Superior temporal gyrus (tissue), 1 donor: ENCODE results near the gene TBC1D5.
"Not testable (repeated sequence)": the region's sequence is repeated elsewhere in the genome, so short reads cannot be mapped to it uniquely, and the experiment has no call there.

Experiments used
- DNase-seq: peaks from one replicate; pipeline ENCODE4 v3.0.0-alpha.2; 2016; ENCODE audit errors: extremely low spot score

Gene TBC1D5, protein sequence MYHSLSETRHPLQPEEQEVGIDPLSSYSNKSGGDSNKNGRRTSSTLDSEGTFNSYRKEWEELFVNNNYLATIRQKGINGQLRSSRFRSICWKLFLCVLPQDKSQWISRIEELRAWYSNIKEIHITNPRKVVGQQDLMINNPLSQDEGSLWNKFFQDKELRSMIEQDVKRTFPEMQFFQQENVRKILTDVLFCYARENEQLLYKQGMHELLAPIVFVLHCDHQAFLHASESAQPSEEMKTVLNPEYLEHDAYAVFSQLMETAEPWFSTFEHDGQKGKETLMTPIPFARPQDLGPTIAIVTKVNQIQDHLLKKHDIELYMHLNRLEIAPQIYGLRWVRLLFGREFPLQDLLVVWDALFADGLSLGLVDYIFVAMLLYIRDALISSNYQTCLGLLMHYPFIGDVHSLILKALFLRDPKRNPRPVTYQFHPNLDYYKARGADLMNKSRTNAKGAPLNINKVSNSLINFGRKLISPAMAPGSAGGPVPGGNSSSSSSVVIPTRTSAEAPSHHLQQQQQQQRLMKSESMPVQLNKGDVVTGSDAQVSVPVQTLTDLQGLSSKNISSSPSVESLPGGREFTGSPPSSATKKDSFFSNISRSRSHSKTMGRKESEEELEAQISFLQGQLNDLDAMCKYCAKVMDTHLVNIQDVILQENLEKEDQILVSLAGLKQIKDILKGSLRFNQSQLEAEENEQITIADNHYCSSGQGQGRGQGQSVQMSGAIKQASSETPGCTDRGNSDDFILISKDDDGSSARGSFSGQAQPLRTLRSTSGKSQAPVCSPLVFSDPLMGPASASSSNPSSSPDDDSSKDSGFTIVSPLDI

GRCh38 chr3:17742102-17742879, at the start of gene TBC1D5:
TSS of gene TBC1D5 (minus strand) at chr3:17742631. CDS start at chr3:17508570, 234,061 bp downstream.
- DNase-seq = peak; percentile 97

GRCh38 chr3:17783426-17783825, 41.0 kb upstream of the TBC1D5 start:
- no peak for DNase-seq

DNA sequence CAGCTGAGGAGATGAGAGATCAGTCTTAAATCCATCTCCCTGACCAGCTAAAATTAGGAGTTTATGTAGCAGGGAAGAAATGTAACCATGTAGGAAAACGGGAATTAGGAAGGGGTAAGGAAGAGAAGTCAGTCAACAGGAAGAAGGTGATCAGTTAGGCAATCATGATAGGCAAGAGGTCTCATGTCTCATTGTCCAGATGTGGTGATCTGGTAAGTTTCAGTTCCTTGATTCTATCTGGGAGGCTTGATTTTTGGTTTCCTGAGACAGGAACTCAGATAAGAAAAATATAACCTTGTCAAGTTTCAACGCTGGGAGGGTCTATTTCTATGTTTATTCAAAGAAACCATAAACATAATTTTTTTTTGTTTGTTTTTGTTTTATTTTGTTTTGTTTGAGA, 40.3 kb upstream of the TBC1D5 start:
- DNase-seq = no peak

DNA sequence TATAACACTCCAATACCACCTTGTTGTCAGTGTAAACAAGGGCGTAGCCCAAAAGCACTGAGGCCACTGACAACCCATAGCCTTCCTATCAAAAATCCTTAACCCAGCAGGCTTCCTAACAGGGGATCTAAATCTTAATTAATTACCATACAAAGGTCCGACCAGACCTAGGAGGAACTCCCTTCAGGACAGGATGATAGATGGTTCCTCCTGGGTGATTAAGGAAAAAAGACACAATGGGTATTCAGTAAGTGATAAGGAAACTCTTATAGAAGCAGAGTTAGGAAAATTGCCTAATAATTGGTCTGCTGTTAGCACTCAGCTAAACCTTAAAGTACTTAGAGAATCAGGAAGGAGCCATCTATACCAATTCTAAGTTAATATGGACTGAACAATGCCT, 37.9 kb upstream of the TBC1D5 start:
- DNase-seq = not testable (repeated sequence)

DNA sequence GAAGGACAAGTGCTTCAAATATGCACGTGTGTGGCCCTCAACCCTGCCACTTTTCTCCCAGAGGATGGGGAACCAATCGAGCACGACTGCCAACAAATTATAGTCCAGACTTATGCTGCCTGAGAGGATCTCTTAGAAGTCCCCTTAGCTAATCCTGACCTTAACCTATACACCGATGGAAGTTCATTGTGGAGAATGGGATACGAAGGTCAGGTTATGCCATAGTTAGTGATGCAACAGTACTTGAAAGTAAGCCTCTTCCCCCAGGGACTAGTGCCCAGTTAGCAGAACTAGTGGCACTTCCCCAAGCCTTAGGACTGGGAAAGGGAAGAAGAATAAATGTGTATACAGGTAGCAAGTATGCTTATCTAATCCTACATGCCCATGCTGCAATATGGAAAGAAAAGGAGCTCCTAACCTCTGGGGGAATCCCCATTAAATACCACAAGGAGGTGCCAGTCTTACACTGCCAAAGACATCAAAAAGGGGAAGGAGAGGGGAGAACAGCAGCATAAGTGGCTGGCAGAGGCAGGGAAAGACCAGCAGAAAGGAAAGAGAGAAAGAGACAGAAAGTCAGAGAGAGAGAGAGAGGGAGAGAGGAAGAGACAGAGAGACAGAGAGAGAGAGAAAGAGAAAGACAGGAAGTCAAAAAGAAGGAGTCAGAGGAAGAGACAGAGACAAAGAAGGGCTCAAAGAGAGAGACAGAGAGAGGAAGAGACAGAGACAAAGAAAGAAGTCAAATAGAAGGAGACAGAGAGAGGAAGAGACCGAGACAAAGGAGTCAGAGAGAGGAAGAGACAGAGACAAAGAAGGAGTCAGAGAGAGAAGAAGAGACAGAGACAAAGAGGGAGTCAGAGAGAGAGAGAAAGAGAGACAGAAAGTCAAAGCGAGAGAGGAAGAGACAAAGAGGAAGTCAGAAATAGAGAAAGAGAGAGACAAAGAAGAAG, 37.1 kb upstream of the TBC1D5 start:
- DNase-seq = not testable (repeated sequence)

GRCh38 chr3:17777326-17777725, 34.9 kb upstream of the TBC1D5 start:
- DNase-seq = not testable (repeated sequence)

GRCh38 chr3:17775073-17775472, 32.6 kb upstream of the TBC1D5 start:
- DNase-seq = no peak

- not testable (repeated sequence) for DNase-seq
Observed at GRCh38 chr3:17774180-17774910, 31.9 kb upstream of the TBC1D5 start.

DNA sequence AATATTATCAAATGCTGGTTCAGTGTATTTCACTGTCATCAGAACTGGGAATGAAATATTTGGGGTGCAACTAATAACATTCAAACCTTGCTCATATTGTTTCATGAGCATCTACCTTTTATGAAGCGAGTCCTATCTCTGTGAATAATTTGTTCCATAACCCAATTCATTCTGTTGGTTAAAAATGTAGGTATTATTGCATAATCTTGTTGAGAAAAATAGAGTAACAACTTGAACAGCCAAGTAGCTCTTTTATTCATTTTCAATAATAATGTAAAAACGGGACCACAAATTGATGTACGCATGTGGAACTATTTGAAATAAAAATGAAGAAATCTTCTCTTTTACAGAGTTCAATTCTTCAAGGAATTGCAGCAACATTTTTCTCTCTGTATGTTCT, 30.1 kb upstream of the TBC1D5 start:
- DNase-seq = no peak

- DNase-seq = no peak
Observed at GRCh38 chr3:17771177-17772017, 29.0 kb upstream of the TBC1D5 start.

- peak; percentile 3 for DNase-seq
Observed at GRCh38 chr3:17770682-17771081, 28.3 kb upstream of the TBC1D5 start.

GRCh38 chr3:17765819-17766472, 23.5 kb upstream of the TBC1D5 start:
- DNase-seq = peak; percentile 2

DNA sequence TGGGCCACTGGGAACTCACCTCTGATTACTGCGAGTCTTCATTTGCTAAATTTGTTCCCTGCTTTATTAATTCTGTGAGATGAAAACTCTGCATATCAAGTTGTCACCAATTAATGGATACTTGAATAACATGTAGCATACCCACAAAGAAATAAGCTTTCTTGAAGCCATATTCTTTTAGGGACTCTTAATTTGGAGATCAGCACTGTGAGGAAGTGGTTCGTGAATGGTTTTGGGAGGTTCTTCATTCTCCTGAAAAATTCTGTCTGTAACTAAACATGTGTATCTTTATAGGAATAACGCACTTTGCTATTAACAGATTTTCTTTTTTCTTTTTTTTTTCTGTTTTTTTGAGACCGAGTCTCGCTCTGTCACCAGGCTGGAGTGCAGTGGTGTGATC, 19.1 kb upstream of the TBC1D5 start:
- DNase-seq = no peak

DNA sequence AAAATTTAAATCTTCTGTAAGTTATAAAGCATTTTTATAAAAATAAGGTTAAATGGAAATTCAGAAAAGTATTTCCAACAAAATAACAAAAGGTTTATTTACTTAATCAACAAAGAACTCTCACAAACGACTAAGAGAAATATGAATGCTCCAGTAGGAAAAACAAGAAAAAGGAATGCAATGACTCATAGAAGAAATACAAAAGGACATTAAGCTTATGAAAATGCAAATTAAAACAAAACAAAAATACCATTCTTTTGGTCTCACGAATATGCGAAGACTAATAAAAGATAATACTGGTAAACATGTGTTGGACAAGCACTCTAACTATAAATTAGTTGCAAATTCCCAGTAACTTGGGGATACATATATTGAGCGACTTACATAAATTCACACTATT, 17.5 kb upstream of the TBC1D5 start:
- no peak for DNase-seq

- DNase-seq = no peak
Observed at GRCh38 chr3:17755836-17756235, 13.4 kb upstream of the TBC1D5 start.

DNA sequence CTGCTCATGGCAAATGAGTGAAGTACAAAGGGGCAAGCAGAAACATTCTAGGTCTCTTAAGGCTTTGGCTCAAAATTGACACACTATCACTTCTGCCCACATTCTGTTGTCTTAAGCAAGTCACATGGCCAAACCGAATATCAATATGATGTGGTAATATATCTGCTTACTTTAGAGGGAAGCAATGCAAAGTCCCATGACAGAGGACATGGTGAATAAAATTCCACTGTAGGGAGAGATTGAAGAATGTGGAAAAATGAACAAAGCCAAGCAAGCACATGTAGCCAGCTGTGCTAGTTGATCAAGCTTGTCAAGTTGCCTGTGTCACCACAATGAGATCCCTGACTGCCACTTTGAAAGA, 11.2 kb upstream of the TBC1D5 start:
- no peak for DNase-seq

DNA sequence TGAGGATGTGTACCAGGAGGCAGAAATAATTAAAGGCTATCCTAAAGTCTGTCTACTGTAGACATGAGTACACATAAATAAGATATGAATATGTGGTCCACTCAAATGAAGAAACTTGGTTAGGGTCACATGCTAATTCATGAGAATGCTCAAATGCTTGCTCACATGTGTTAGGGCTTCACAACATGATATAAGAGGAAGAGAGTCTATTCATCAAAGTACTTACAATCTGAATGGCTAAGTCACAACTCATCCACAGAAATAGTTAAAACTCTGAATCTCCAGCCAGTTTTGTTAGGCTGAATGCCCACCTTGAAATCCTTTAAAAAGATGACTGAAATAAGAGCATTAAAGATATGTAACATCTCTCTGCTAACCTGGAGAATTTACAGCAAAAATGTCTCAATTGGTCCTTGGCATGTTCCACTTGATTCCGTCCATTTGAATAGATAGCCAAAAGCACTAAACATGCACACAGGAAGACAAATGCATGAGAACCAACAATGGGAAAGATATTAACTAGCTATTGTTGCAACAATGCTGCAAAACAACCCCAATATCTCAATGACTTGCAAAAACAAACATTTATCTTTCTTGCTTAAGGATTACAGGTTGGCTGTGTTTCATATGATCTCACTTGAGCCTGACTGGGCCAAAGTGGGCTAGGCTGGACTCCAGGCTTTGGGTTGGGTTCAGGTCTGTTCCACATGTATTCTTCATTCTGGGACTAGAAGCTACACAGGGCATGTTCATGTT, 10.6 kb upstream of the TBC1D5 start:
- no peak for DNase-seq

DNA sequence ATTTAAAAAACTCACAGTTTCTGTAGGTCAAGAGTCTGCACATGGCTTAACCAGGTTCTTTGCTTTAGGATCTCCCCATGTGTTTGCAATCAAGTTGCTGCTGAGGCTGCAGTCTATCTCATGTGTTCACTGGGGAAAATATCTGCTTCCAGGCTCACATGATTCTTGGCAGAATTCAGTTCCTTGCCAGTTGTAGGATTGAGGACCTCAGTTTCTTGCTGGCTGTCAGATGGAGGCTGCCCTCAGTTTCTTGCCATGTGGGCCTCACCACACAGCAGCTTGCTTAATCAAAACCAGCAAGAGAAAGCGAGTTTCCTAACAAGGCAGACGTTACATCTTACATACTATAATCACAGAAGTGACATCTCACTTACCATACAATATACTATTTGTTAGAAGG, 10.0 kb upstream of the TBC1D5 start:
- no peak for DNase-seq
